GM18868 (cell line): ENCODE results near the gene DNAJC25.
"Not testable (repeated sequence)": the region's sequence is repeated elsewhere in the genome, so short reads cannot be mapped to it uniquely, and the experiment has no call there.

Experiments used
- ATAC-seq: cut with Tn5 transposase; IDR thresholded peaks from one replicate; pipeline ENCODE4 v1.9.1; 2021; ENCODE audit warnings: mild to moderate bottlenecking, moderate library complexity; ENCODE audit not compliant: unreplicated experiment

Gene DNAJC25

GRCh38 chr9:111663301-111663823, 32.2 kb downstream of the DNAJC25 start:
- no peak for ATAC-seq

GRCh38 chr9:111668026-111668573, 37.0 kb downstream of the DNAJC25 start:
- no peak for ATAC-seq

DNA sequence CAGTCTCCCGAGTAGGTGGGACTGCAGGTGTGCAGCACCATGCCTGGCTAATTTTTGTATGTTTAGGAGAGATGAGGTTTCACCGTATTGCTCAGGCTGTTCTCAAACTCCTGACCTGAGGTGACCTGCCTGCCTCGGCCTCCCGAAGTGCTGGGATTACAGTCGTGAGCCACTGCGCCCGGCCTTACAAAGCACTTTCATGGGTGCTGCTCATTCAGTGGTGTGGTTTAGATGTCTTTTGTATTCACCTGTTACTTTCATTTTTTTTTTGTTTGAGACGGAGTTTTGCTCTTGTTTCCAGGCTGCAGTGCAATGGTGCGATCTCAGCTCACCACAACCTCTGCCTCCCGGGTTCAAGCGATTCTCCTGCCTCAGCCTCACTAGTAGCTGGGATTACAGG, 37.5 kb downstream of the DNAJC25 start:
- ATAC-seq: not testable (repeated sequence)

DNA sequence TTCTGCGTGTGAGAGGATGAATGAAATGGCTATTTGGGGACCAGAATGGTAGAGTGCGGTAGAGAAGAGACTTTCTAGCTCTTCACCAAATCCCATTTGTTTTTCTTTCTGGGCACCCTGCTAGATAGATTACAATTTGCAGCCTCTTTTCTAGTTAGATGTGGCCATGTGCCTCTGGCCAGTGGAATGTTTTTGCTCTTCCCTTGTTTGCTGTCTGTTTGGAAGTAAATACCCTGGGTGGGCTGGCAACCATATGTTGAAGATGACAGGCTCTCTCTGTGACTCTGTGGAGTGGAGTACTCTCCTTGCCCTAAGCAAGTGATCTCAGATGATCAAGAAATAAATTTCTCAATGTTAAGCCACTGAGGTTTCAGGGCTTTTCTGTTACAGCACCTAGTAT, 43.2 kb downstream of the DNAJC25 start:
- no peak for ATAC-seq

DNA sequence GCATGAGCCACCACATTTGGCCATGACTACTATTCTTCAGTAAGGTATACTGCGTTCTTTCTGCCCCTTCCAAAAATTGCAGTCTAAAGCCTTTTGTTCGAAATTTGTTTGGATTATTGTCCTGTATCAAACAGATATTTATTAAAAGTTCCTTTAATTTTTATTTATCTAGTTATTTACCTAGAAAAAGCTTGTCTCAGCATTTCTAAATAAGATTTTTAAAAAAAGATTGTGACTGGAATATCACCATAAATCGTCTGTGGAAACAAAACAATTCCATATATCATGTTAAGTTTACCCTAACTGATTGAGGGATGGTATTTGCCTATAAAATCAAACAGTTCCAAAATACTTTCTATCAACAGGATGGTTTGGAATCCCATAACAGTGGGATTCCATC, 45.0 kb downstream of the DNAJC25 start:
- ATAC-seq: no peak

GRCh38 chr9:111678293-111678692, 47.2 kb downstream of the DNAJC25 start:
- no peak for ATAC-seq

DNA sequence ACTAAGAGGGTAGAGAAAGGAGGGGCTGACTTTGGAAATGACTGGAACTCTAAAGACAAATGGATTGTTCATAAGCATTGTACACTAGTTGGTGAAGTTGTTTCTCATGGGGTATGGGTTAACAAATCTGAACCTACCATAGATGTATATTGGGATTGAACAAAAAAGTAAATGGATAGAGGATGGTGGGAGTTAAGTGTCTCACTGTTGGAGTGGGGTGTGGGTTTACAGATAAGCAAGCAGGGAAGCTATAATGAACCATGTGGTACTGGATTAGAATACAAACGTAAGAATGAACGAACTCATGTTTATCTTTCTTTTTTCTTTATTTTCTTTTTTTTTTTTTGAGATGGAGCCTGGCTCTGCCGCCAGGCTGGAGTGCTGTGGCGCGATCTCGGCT, 48.1 kb downstream of the DNAJC25 start:
- no peak for ATAC-seq

DNA sequence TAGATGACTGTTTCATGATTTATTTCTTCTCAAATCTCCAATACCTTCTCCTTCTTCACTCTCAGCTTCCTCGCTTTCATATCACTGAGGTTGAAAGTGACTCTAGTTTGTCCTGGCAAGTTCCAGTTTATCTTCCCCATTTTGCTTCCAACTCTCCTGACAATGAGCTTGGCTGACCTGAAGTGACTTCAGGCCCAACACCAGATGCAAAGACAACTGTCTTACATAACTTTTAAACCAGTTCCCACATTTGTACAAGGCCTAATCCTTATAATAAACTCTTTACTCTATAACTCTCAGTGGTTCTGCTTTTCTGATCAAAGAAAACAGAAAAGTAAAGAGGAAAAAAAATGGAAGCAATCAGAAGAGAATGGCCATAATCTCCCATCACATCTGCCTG, 52.3 kb downstream of the DNAJC25 start:
- no peak for ATAC-seq

DNA sequence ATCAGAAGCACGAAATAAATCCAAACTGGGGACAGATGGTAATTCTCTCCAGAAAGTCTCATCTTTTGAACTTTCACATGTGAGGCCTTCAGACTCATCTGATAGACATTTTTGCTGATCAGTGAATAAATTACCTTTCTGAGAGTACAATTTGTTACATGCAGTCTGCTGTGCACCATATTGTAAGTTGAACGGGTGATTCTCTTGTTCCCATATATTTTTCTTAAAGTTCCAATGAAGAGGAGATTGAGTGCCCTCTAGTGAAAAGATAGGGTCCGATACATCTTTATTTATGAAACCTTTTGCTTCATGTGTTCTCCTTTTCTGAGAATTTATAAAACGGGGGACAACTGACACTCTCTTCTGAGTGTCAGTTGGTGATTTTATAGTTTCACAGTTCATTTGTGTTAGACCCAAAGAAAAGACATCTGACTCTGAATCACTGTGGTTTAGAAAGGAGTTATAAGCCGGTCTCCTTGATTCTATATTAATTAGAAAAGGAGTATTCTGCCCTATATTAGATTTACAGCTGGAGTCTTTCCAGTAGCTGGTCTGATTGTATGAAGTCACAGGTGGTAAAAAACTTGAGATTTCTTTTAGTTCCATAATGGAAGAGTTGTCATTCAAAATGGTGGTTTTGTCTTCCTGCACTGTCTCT, 60.7 kb downstream of the DNAJC25 start:
- no peak for ATAC-seq

DNA sequence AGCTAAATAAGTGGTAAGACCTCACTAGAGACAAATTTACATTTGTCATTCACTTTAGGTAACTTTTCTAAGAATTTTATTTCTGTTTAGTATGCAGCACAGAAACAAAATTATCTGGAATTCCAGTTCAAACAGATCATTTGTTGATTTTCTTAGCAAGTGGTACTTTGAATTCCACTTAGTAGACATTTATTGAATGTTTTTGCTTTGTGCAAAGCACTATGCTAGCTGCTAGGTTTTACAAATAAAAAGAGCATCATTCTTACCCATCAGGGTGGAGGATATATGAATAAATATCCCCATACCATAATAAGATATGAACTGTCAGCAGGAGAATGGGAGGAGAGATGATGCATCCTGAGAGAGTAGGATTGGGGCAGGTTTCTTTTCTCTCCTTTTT, 65.7 kb downstream of the DNAJC25 start:
- ATAC-seq: no peak

- ATAC-seq: no peak
These were observed 69.6 kb downstream of the DNAJC25 start for GRCh38 chr9:111700776-111701175.
